ENCODE measurements around the gene ZNF587. TPM values are rescaled to one million over a fixed set of nuclear protein-coding genes. Genes with fewer than 3 reads are reported as not detected.
"Not testable (repeated sequence)": the region's sequence is repeated elsewhere in the genome, so short reads cannot be mapped to it uniquely, and the experiment has no call there.

ZNF587 gene
- total RNA-seq: 20.0 TPM
- long read RNA-seq, full-length matches to known transcripts: 1 of 6 reads
- long read RNA-seq, partial matches to known transcripts: 0 of 6 reads
- long read RNA-seq, other reads (novel, unspliced or antisense): 5 of 6 reads

DNA sequence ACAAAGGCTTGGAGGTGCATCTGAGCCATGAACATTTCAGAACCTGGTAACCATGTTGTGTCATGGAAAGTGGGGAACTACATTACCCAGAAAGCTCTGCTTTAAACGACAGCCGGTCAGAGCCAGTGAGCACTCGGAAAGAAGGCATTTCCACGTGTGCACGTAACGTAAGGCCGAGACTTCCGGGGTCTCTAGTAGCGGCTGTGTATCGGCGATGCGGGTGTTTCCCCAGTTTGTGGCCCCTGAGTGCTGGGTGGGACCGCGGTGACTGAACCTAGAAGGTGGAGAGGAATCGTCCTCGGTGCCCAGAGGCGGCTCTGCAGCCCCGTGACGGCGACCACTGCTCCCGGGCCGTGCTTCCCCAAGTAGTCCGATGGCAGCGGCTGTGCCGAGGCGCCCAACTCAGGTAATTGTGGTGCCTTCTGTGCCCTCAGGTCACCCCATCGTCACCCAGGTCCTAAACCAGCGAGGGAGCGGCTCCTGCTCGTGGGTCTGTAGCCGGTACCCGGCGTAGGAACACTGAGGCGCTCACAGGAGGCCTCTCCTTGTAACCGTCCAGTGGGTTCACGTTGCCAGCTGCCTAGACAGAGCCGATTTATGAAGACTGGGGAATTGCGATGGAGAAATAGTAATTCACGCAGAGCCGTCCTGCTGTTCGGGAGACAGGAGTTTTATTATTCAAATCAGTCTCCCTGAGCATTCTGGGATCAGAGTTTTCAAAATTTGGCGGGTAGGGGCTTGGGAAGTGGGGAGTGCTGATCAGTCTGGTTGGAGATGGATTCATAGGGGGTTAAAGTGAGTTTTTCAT is at the start of gene ZNF587:
ZNF587 (plus strand) TSS at position 194 of the 808 bp plus-strand sequence; CDS start at position 374, 180 bp downstream.
- peak within 1 kb of the TSS; percentile 86 for H3K4me3 ChIP-seq
- intact Hi-C loops (cut with micrococcal nuclease); H3K9me3 ChIP-seq (replicated peaks); H3K27me3 ChIP-seq (ENCODE audit: low read depth): not testable (repeated sequence)
- H3K36me3 ChIP-seq: peaks cover 19% of the 10 kb centered on the region
- peak within 1 kb of the TSS; percentile 77 for H3K27ac ChIP-seq (replicated peaks)
- DNase-seq: peak; percentile 56
- H3K4me1 ChIP-seq: peaks cover 32% of the 10 kb centered on the region

DNA sequence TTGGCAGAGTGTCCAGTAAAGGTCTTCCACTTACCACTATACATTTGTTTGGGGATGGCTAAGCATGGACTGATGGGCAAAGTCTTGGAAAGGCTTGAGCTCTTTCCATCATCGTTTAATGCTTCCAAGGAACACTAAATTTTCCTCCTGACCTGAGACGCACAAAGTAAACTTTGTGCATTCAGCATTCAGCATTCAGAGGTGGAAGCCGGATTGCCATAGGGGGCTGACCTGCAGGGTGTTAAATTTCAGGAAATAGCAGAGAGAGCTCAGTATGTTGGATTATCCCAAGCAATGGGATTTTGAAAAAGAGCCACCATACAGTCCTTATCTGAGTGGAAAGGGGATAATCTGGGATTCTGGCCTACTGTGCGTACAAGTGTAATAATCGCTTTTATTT is 49.0 kb upstream of the ZNF587 start:
- TF ChIP-seq, protein P1, sequence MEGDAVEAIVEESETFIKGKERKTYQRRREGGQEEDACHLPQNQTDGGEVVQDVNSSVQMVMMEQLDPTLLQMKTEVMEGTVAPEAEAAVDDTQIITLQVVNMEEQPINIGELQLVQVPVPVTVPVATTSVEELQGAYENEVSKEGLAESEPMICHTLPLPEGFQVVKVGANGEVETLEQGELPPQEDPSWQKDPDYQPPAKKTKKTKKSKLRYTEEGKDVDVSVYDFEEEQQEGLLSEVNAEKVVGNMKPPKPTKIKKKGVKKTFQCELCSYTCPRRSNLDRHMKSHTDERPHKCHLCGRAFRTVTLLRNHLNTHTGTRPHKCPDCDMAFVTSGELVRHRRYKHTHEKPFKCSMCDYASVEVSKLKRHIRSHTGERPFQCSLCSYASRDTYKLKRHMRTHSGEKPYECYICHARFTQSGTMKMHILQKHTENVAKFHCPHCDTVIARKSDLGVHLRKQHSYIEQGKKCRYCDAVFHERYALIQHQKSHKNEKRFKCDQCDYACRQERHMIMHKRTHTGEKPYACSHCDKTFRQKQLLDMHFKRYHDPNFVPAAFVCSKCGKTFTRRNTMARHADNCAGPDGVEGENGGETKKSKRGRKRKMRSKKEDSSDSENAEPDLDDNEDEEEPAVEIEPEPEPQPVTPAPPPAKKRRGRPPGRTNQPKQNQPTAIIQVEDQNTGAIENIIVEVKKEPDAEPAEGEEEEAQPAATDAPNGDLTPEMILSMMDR (IDR thresholded peaks at IDR 0.05; ENCODE audit: borderline replicate concordance): no peak
- no peaks in the 10 kb centered on the region for H3K27me3 ChIP-seq (ENCODE audit: low read depth)
- no peak overlapping the region for H3K27ac ChIP-seq (replicated peaks)
- peaks cover 18% of the 10 kb centered on the region for H3K36me3 ChIP-seq
- DNase-seq: no peak
- intact Hi-C loops (cut with micrococcal nuclease): no loop called here
- H3K4me3 ChIP-seq: no peak overlapping the region
- no peaks in the 10 kb centered on the region for H3K9me3 ChIP-seq (replicated peaks)
- peaks cover 53% of the 10 kb centered on the region for H3K4me1 ChIP-seq

DNA sequence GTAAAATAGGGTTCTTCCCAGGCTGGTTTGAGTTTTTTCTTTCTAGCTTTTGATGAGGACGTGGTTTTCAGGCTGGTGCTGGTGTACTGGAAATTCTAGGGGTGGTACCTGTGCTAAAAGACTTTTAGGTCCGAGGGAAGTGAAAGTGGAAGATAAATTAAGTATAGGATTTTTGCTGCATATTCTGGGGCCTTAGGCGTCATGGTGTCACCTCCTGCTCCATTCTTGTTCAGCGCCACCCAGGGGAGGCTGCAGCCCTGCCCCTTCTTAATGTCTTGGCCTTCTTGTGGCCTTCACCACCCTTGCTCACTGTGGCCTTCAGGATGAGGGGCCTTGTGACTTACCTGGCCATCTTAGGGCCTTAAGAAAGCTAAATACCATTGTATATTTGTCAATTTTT is 47.4 kb upstream of the ZNF587 start:
- peaks cover 53% of the 10 kb centered on the region for H3K4me1 ChIP-seq
- H3K27ac ChIP-seq (replicated peaks): no peak overlapping the region
- intact Hi-C loops (cut with micrococcal nuclease): no loop called here
- no peaks in the 10 kb centered on the region for H3K9me3 ChIP-seq (replicated peaks)
- H3K36me3 ChIP-seq: peaks cover 25% of the 10 kb centered on the region
- TF ChIP-seq, protein P1 (IDR thresholded peaks at IDR 0.05; ENCODE audit: borderline replicate concordance): no peak
- H3K27me3 ChIP-seq (ENCODE audit: low read depth): no peaks in the 10 kb centered on the region
- no peak for DNase-seq
- H3K4me3 ChIP-seq: no peak overlapping the region

DNA sequence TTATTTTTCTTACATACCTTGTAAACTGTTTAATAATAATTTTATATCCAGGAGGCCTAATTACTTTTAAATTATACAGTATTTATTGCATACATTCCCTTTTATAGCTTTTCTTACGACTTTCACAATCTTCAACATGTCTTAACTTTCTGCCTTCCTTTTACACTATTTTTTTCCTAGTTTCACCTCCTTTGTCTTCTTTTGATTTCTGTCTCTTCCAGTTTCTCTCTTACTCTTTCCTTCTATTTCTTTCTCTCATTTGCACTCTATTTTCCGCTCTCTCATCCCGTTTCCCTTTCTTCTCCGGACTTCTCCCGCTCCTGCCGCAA is 46.4 kb upstream of the ZNF587 start:
- H3K9me3 ChIP-seq (replicated peaks): no peaks in the 10 kb centered on the region
- TF ChIP-seq, protein P1 (IDR thresholded peaks at IDR 0.05; ENCODE audit: borderline replicate concordance): no peak
- intact Hi-C loops (cut with micrococcal nuclease): no loop called here
- peak overlapping the region; percentile 71 for H3K27ac ChIP-seq (replicated peaks)
- no peaks in the 10 kb centered on the region for H3K27me3 ChIP-seq (ENCODE audit: low read depth)
- peak overlapping the region; percentile 64 for H3K4me3 ChIP-seq
- H3K4me1 ChIP-seq: peaks cover 53% of the 10 kb centered on the region
- no peak for DNase-seq
- peaks cover 31% of the 10 kb centered on the region for H3K36me3 ChIP-seq

DNA sequence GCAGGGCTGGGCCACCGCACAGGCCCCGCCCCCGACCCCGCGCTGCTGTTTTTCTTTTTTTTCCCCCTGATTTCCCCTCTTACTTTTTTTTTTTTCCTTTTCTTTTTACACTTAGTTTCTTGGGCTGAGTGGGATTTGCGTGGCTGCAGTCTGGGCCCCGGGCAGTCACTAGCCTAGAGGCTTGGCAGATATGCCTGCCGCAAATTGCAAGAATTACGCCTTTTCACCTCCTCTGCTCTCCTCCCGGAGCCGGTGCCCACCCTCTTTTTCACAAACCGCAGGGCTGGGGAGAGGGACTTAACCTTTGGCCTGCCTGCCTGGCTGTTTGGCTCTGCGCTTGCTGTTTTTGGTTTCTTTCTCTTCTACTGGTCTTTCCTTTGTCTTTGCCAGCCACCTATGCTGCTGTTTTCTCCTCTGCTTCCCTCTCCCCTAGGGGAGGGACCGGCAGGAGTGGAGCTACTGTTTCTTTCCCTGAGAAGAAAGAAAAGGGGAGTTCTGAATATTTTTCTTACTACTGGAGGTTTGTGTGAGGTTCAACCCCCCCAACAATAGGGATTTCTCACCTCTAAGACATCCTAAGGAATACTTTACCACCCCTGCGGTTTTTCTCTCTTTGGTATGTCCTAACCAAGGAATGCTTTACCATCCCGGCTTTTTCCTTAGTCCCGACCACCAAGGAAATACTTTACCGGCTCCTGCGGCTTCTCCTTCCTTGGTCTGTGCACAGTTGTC is 45.9 kb upstream of the ZNF587 start:
- Histone ChIP-seq H3K4me1 (peaks cover 50% of the 10 kb centered on the region), H3K9me3 (replicated peaks) (no peaks in the 10 kb centered on the region), H3K4me3 (peak overlapping the region; percentile 64), H3K36me3 (peaks cover 35% of the 10 kb centered on the region), H3K27ac (replicated peaks) (peak overlapping the region; percentile 71), H3K27me3 (ENCODE audit: low read depth) (no peaks in the 10 kb centered on the region)
- DNase-seq: no peak
- intact Hi-C loops (cut with micrococcal nuclease): no loop called here
- TF ChIP-seq, protein P1 (IDR thresholded peaks at IDR 0.05; ENCODE audit: borderline replicate concordance): no peak
